GM19395 (cell line): ENCODE results near the gene HCAR3.
"Not testable (repeated sequence)": the region's sequence is repeated elsewhere in the genome, so short reads cannot be mapped to it uniquely, and the experiment has no call there.

Experiments
- ATAC-seq: cut with Tn5 transposase; IDR thresholded peaks from one replicate; pipeline ENCODE4 v1.9.1; 2021; ENCODE audit warnings: mild to moderate bottlenecking, moderate library complexity; ENCODE audit not compliant: unreplicated experiment

Gene HCAR3

GRCh38 chr12:122716658-122717057 is at the start of gene HCAR3:
Gene HCAR3, minus strand, starts transcription at chr12:122716811. Its CDS starts 74 bp downstream, at chr12:122716737.
- ATAC-seq = not testable (repeated sequence)

GRCh38 chr12:122757568-122757967 is 41.0 kb upstream of the HCAR3 start:
- ATAC-seq = no peak

- no peak for ATAC-seq
Measured at GRCh38 chr12:122754790-122755189, 38.2 kb upstream of the HCAR3 start.

- no peak for ATAC-seq
Measured at GRCh38 chr12:122753319-122753650, 36.7 kb upstream of the HCAR3 start.

GRCh38 chr12:122752464-122753318 is 36.1 kb upstream of the HCAR3 start, which contains the start of gene DENR:
Gene DENR, plus strand, starts transcription at chr12:122752824. Its CDS starts 878 bp downstream, at chr12:122753702.
- ATAC-seq = peak; percentile 93

GRCh38 chr12:122750781-122751515 is 34.3 kb upstream of the HCAR3 start:
- ATAC-seq = not testable (repeated sequence)

GRCh38 chr12:122749569-122750332 is 33.1 kb upstream of the HCAR3 start:
- ATAC-seq = no peak

GRCh38 chr12:122747224-122748135 is 30.9 kb upstream of the HCAR3 start:
- ATAC-seq = no peak

GRCh38 chr12:122743895-122744525 is 27.4 kb upstream of the HCAR3 start:
- no peak for ATAC-seq

GRCh38 chr12:122740351-122740750 is 23.7 kb upstream of the HCAR3 start:
- no peak for ATAC-seq

GRCh38 chr12:122738571-122738970 is 22.0 kb upstream of the HCAR3 start:
- ATAC-seq = no peak

- no peak for ATAC-seq
Measured at GRCh38 chr12:122732611-122733010, 16.0 kb upstream of the HCAR3 start.

GRCh38 chr12:122732170-122732569 is 15.6 kb upstream of the HCAR3 start:
- no peak for ATAC-seq

- no peak for ATAC-seq
Measured at GRCh38 chr12:122730215-122731014, 13.8 kb upstream of the HCAR3 start, which contains the start of gene HCAR1. Gene HCAR1, minus strand, starts transcription at chr12:122730844. Its CDS starts 505 bp downstream, at chr12:122730339.

- no peak for ATAC-seq
Measured at GRCh38 chr12:122729583-122730214, 13.1 kb upstream of the HCAR3 start.

- ATAC-seq = peak; percentile 42
Measured at GRCh38 chr12:122726080-122726558, 9.5 kb upstream of the HCAR3 start.

- ATAC-seq = no peak
Measured at GRCh38 chr12:122725452-122726079, 9.0 kb upstream of the HCAR3 start.
